ENCODE measurements around the gene POLD4. TPM values are rescaled to one million over a fixed set of nuclear protein-coding genes. Genes with fewer than 3 reads are reported as not detected.

Gene POLD4
- total RNA-seq, 2 experiments from 2014 or later: 153 to 171 TPM

GRCh38 chr11:67397986-67398660, 44.8 kb upstream of the POLD4 start:
- Histone ChIP-seq H3K4me3 (ENCODE audit: low read depth, low read length, poor library complexity, severe bottlenecking) (no peak overlapping the region), H3K9me3 (ENCODE audit: low read length) (no peaks in the 10 kb centered on the region), H3K9me2 (ENCODE audit: insufficient read depth, low read length) (no peaks in the 10 kb centered on the region), H4K20me1 (ENCODE audit: insufficient read depth, low read length) (0 out of 2 replicates have a peak, but pooled peaks cover 7% of the 10 kb centered on the region), H3K4me2 (ENCODE audit: low read length) (no peak overlapping the region), H3K36me3 (ENCODE audit: insufficient read depth, low read length) (peaks cover 72% of the 10 kb centered on the region), H3K4me1 (ENCODE audit: insufficient read depth, low read length, poor library complexity, severe bottlenecking) (peaks cover 39% of the 10 kb centered on the region), H3K27ac (ENCODE audit: low read depth, low read length, poor library complexity, severe bottlenecking) (no peak overlapping the region), H3K79me2 (ENCODE audit: insufficient read depth, low read depth, low read length) (peaks cover 14% of the 10 kb centered on the region), H2AFZ (ENCODE audit: low read length) (no peak overlapping the region)
- TF ChIP-seq EZH2phosphoT487 (IDR thresholded peaks at IDR 0.05; ENCODE audit: borderline replicate concordance, low read depth, low read length) (no peak), CTCF (conservative IDR thresholded peaks at IDR 0.05; ENCODE audit: low read length) (no peak)
- ChIA-PET CTCF (ENCODE audit: unreplicated experiment) (no interaction called here), POLR2A (no interaction called here)
- peak; percentile 5 for DNase-seq (ENCODE audit: low spot score)
- BruUV-seq (replicated peaks): TSS peak; percentile 95
- intact Hi-C loops (cut with micrococcal nuclease; ENCODE audit: unreplicated experiment): no loop called here

- H3K9me3 ChIP-seq (ENCODE audit: low read length): no peaks in the 10 kb centered on the region
- 0 out of 2 replicates have a peak, but pooled peaks cover 7% of the 10 kb centered on the region for H4K20me1 ChIP-seq (ENCODE audit: insufficient read depth, low read length)
- POLR2A ChIA-PET: no interaction called here
- H3K4me2 ChIP-seq (ENCODE audit: low read length): no peak overlapping the region
- CTCF ChIA-PET (ENCODE audit: unreplicated experiment): no interaction called here
- intact Hi-C loops (cut with micrococcal nuclease; ENCODE audit: unreplicated experiment): no loop called here
- peaks cover 17% of the 10 kb centered on the region for H3K79me2 ChIP-seq (ENCODE audit: insufficient read depth, low read depth, low read length)
- no peak for TF ChIP-seq EZH2phosphoT487 (IDR thresholded peaks at IDR 0.05; ENCODE audit: borderline replicate concordance, low read depth, low read length)
- TF ChIP-seq CTCF (conservative IDR thresholded peaks at IDR 0.05; ENCODE audit: low read length): no peak
- H3K4me1 ChIP-seq (ENCODE audit: insufficient read depth, low read length, poor library complexity, severe bottlenecking): peaks cover 37% of the 10 kb centered on the region
- no peak overlapping the region for H3K4me3 ChIP-seq (ENCODE audit: low read depth, low read length, poor library complexity, severe bottlenecking)
- peaks cover 72% of the 10 kb centered on the region for H3K36me3 ChIP-seq (ENCODE audit: insufficient read depth, low read length)
- H2AFZ ChIP-seq (ENCODE audit: low read length): no peak overlapping the region
- DNase-seq (ENCODE audit: low spot score): peak; percentile 1
- no TSS peak for BruUV-seq (replicated peaks)
- H3K27ac ChIP-seq (ENCODE audit: low read depth, low read length, poor library complexity, severe bottlenecking): no peak overlapping the region
- no peaks in the 10 kb centered on the region for H3K9me2 ChIP-seq (ENCODE audit: insufficient read depth, low read length)
These were observed 44.2 kb upstream of the POLD4 start for GRCh38 chr11:67397536-67397935.
